Tibial nerve (tissue), 4 donors: ENCODE measurements around the gene PIK3C2A. TPM values are rescaled to one million over a fixed set of nuclear protein-coding genes. Genes with fewer than 3 reads are reported as not detected.
"Not testable (repeated sequence)": the region's sequence is repeated elsewhere in the genome, so short reads cannot be mapped to it uniquely, and the experiment has no call there.

ENCODE experiments used
- DNase-seq, 2 donors: peaks; one replicate each; pipeline ENCODE4 v3.0.0-alpha.2; 2019; ENCODE audit warnings: low spot score in 2 of 2
- H3K27ac ChIP-seq, 4 donors: fragments of 200-600 bp; sonication (generic) in 3 of 4; one replicate each; pipeline ENCODE4 v1.5.1; 2017 to 2019; ENCODE audit warnings: mild to moderate bottlenecking in 1 of 4
- H3K27me3 ChIP-seq, 2 donors: fragments of 200-600 bp; sonication (generic) in 1 of 2; one replicate each; pipeline versions ENCODE4 v1.5.1 to v1.6.0; 2017 to 2019
- H3K36me3 ChIP-seq, 3 donors: fragments of 200-600 bp; sonication (generic); one replicate each; pipeline ENCODE4 v1.5.1; 2018 to 2019
- H3K4me1 ChIP-seq, 4 donors: fragments of 200-600 bp; sonication (generic) in 3 of 4; one replicate each; pipeline ENCODE4 v1.5.1; 2017 to 2019
- H3K4me3 ChIP-seq, 4 donors: fragments of 200-600 bp; sonication (generic) in 3 of 4; one replicate each; pipeline ENCODE4 v1.5.1; 2017 to 2019; ENCODE audit warnings: mild to moderate bottlenecking in 1 of 4, moderate library complexity in 1 of 4
- H3K9me3 ChIP-seq, 4 donors: fragments of 200-600 bp; sonication (generic) in 3 of 4; one replicate each; pipeline ENCODE4 v1.5.1; 2017 to 2019
- CTCF ChIP-seq, 5 experiments: fragments of 200-600 bp in 3 of 5; fragments of 450-650 bp in 2 of 5; sonication (generic) in 3 of 5; IDR thresholded peaks; one replicate each; pipeline ENCODE4 v1.5.1; 2016 to 2019; ENCODE audit warnings: antibody characterized with exemption in 5 of 5, mild to moderate bottlenecking in 3 of 5, moderate library complexity in 2 of 5
- EP300 ChIP-seq, 2 donors: sonication (generic); formaldehyde crosslinking; IDR thresholded peaks; one replicate each; pipeline ENCODE4 v1.6.1; 2017; ENCODE audit warnings: antibody characterized with exemption in 2 of 2, mild to moderate bottlenecking in 1 of 2
- POLR2A ChIP-seq, 2 donors: fragments of 450-650 bp; IDR thresholded peaks; one replicate each; pipeline ENCODE4 v1.6.1; 2017; ENCODE audit warnings: antibody characterized with exemption in 2 of 2, mild to moderate bottlenecking in 2 of 2, moderate library complexity in 2 of 2
- WGBS, 2 donors: methylation state at CpG; one replicate each; pipeline ENCODE4 v1.1.5; 2018; 5-methylcytosine and 5-hydroxymethylcytosine counted together
- total RNA-seq, 4 donors: library from RNA; depleted of rRNA; stranded (reverse); fragments of >200 nt; gene quantifications; one replicate each; pipeline ENCODE4 v1.1.0, GENCODE V29; 2016

Gene PIK3C2A
- total RNA-seq, 4 donors from 2014 or later = 60.9 to 105 (median 63.2) TPM

- Histone ChIP-seq H3K27me3 (no peaks in the 10 kb centered on the region), H3K9me3 (no peaks in the 10 kb centered on the region), H3K4me3 (no peak overlapping the region), H3K36me3 (no peaks in the 10 kb centered on the region), H3K27ac (no peak overlapping the region), H3K4me1 (peaks cover 0 to 7% (median 0%) of the 10 kb centered on the region in 4 donors)
- no peak for TF ChIP-seq EP300 (IDR thresholded peaks at IDR 0.05)
- TF ChIP-seq CTCF (IDR thresholded peaks at IDR 0.05) = no peak
- TF ChIP-seq POLR2A (IDR thresholded peaks at IDR 0.05) = no peak
- no peak for DNase-seq
Observed at GRCh38 chr11:17233101-17233500, 25.3 kb upstream of the PIK3C2A start.

GRCh38 chr11:17230867-17231851 is 23.4 kb upstream of the PIK3C2A start:
- no peak for TF ChIP-seq EP300 (IDR thresholded peaks at IDR 0.05)
- TF ChIP-seq POLR2A (IDR thresholded peaks at IDR 0.05) = no peak
- TF ChIP-seq CTCF (IDR thresholded peaks at IDR 0.05) = no peak
- Histone ChIP-seq H3K4me1 (peaks cover 0 to 7% (median 0%) of the 10 kb centered on the region in 4 donors), H3K27ac (no peak overlapping the region), H3K4me3 (no peak overlapping the region), H3K36me3 (no peaks in the 10 kb centered on the region), H3K9me3 (no peaks in the 10 kb centered on the region), H3K27me3 (no peaks in the 10 kb centered on the region)
- no peak for DNase-seq
- WGBS, 2 donors = 76 to 79% methylated on average over 3 of the region's 3 CpGs

- no peaks in the 10 kb centered on the region for H3K36me3 ChIP-seq
- no peak overlapping the region for H3K4me3 ChIP-seq
- H3K27me3 ChIP-seq = no peaks in the 10 kb centered on the region
- TF ChIP-seq EP300 (IDR thresholded peaks at IDR 0.05) (no peak), CTCF (IDR thresholded peaks at IDR 0.05) (no peak), POLR2A (IDR thresholded peaks at IDR 0.05) (no peak)
- no peak overlapping the region for H3K27ac ChIP-seq
- no peak for DNase-seq
- H3K9me3 ChIP-seq = no peaks in the 10 kb centered on the region
- peaks cover 0 to 7% (median 0%) of the 10 kb centered on the region in 4 donors for H3K4me1 ChIP-seq
- WGBS, 2 donors = 71 to 76% methylated on average over 7 of the region's 7 CpGs
Observed at GRCh38 chr11:17229481-17230152, 21.8 kb upstream of the PIK3C2A start.

GRCh38 chr11:17228186-17228925 is 20.6 kb upstream of the PIK3C2A start:
- not testable (repeated sequence) for H3K27me3 ChIP-seq, H3K9me3 ChIP-seq, H3K27ac ChIP-seq, H3K4me1 ChIP-seq, H3K4me3 ChIP-seq, H3K36me3 ChIP-seq, DNase-seq
- 95% methylated on average over 33 of the region's 38 CpGs for WGBS, 2 donors

- WGBS, 2 donors = 81 to 85% methylated on average over 2 of the region's 2 CpGs
- H3K27ac ChIP-seq = no peak overlapping the region
- no peaks in the 10 kb centered on the region for H3K9me3 ChIP-seq
- no peak overlapping the region for H3K4me3 ChIP-seq
- H3K4me1 ChIP-seq = peaks cover 0 to under 1% (median 0%) of the 10 kb centered on the region in 4 donors
- H3K36me3 ChIP-seq = no peaks in the 10 kb centered on the region
- TF ChIP-seq POLR2A (IDR thresholded peaks at IDR 0.05) = no peak
- no peak for TF ChIP-seq EP300 (IDR thresholded peaks at IDR 0.05)
- no peak for TF ChIP-seq CTCF (IDR thresholded peaks at IDR 0.05)
- no peak for DNase-seq
- no peaks in the 10 kb centered on the region for H3K27me3 ChIP-seq
Observed at GRCh38 chr11:17224727-17225126, 16.9 kb upstream of the PIK3C2A start.
